Measurements from ENCODE around the gene CCL21. TPM values are rescaled to one million over a fixed set of nuclear protein-coding genes. Genes with fewer than 3 reads are reported as not detected.

Gene CCL21
- total and polyA plus RNA-seq, 2 experiments from 2014 or later, result not detected

- DNase-seq (ENCODE audit: low spot score), result no peak
- 86% methylated on average over 4 of the region's 4 CpGs for WGBS (ENCODE audit: low lambda C conversion rate, missing lambda C conversion rate)
- Histone ChIP-seq H3K9me2 (replicated peaks; ENCODE audit: insufficient read depth) (no peaks in the 10 kb centered on the region), H3K4me3 (no peak overlapping the region), H3K9me3 (ENCODE audit: low read depth) (no peaks in the 10 kb centered on the region), H2AFZ (no peak overlapping the region), H4K20me1 (ENCODE audit: insufficient read depth, poor library complexity, severe bottlenecking) (no peaks in the 10 kb centered on the region), H3K27me3 (no peaks in the 10 kb centered on the region), H3K27ac (no peak overlapping the region), H3K4me2 (no peak overlapping the region), H3K36me3 (replicated peaks; ENCODE audit: insufficient read depth, low read depth) (no peaks in the 10 kb centered on the region), H3K4me1 (ENCODE audit: insufficient read depth) (no peaks in the 10 kb centered on the region), H3K79me2 (no peaks in the 10 kb centered on the region)
- TF ChIP-seq EZH2phosphoT487 (IDR thresholded peaks at IDR 0.05; ENCODE audit: low read depth, severe bottlenecking, unreplicated experiment) (no peak), EZH2 (IDR thresholded peaks at IDR 0.05; ENCODE audit: borderline replicate concordance) (no peak)
Observed at GRCh38 chr9:34689116-34689470, 20.8 kb downstream of the CCL21 start.

GRCh38 chr9:34688329-34689115, 21.4 kb downstream of the CCL21 start:
- 80% methylated on average over 5 of the region's 5 CpGs for WGBS (ENCODE audit: low lambda C conversion rate, missing lambda C conversion rate)
- no peak for DNase-seq (ENCODE audit: low spot score)
- Histone ChIP-seq H3K9me2 (replicated peaks; ENCODE audit: insufficient read depth) (no peaks in the 10 kb centered on the region), H2AFZ (no peak overlapping the region), H4K20me1 (ENCODE audit: insufficient read depth, poor library complexity, severe bottlenecking) (no peaks in the 10 kb centered on the region), H3K4me3 (no peak overlapping the region), H3K79me2 (no peaks in the 10 kb centered on the region), H3K27ac (no peak overlapping the region), H3K4me1 (ENCODE audit: insufficient read depth) (no peaks in the 10 kb centered on the region), H3K4me2 (no peak overlapping the region), H3K36me3 (replicated peaks; ENCODE audit: insufficient read depth, low read depth) (no peaks in the 10 kb centered on the region), H3K9me3 (ENCODE audit: low read depth) (no peaks in the 10 kb centered on the region), H3K27me3 (no peaks in the 10 kb centered on the region)
- TF ChIP-seq EZH2phosphoT487 (IDR thresholded peaks at IDR 0.05; ENCODE audit: low read depth, severe bottlenecking, unreplicated experiment), result no peak
- TF ChIP-seq CTCF (IDR thresholded peaks at IDR 0.05; ENCODE audit: poor library complexity), result no peak
- TF ChIP-seq EZH2 (IDR thresholded peaks at IDR 0.05; ENCODE audit: borderline replicate concordance), result no peak

GRCh38 chr9:34687276-34688030, 22.5 kb downstream of the CCL21 start:
- no peak overlapping the region for H3K4me3 ChIP-seq
- H3K4me2 ChIP-seq, result no peak overlapping the region
- H3K79me2 ChIP-seq, result no peaks in the 10 kb centered on the region
- H3K36me3 ChIP-seq (replicated peaks; ENCODE audit: insufficient read depth, low read depth), result no peaks in the 10 kb centered on the region
- TF ChIP-seq EZH2phosphoT487 (IDR thresholded peaks at IDR 0.05; ENCODE audit: low read depth, severe bottlenecking, unreplicated experiment), result no peak
- TF ChIP-seq CTCF (IDR thresholded peaks at IDR 0.05; ENCODE audit: poor library complexity), result no peak
- no peak for TF ChIP-seq EZH2 (IDR thresholded peaks at IDR 0.05; ENCODE audit: borderline replicate concordance)
- no peaks in the 10 kb centered on the region for H3K4me1 ChIP-seq (ENCODE audit: insufficient read depth)
- no peak for DNase-seq (ENCODE audit: low spot score)
- no peak overlapping the region for H2AFZ ChIP-seq
- H3K9me2 ChIP-seq (replicated peaks; ENCODE audit: insufficient read depth), result no peaks in the 10 kb centered on the region
- H4K20me1 ChIP-seq (ENCODE audit: insufficient read depth, poor library complexity, severe bottlenecking), result no peaks in the 10 kb centered on the region
- H3K27me3 ChIP-seq, result no peaks in the 10 kb centered on the region
- no peak overlapping the region for H3K27ac ChIP-seq
- 92% methylated on average over 10 of the region's 10 CpGs for WGBS (ENCODE audit: low lambda C conversion rate, missing lambda C conversion rate)
- H3K9me3 ChIP-seq (ENCODE audit: low read depth), result no peaks in the 10 kb centered on the region

GRCh38 chr9:34686732-34687131, 23.2 kb downstream of the CCL21 start:
- no peak overlapping the region for H2AFZ ChIP-seq
- no peaks in the 10 kb centered on the region for H3K4me1 ChIP-seq (ENCODE audit: insufficient read depth)
- H3K79me2 ChIP-seq, result no peaks in the 10 kb centered on the region
- H3K9me2 ChIP-seq (replicated peaks; ENCODE audit: insufficient read depth), result no peaks in the 10 kb centered on the region
- H3K27me3 ChIP-seq, result no peaks in the 10 kb centered on the region
- H3K4me3 ChIP-seq, result no peak overlapping the region
- no peaks in the 10 kb centered on the region for H3K9me3 ChIP-seq (ENCODE audit: low read depth)
- TF ChIP-seq CTCF (IDR thresholded peaks at IDR 0.05; ENCODE audit: poor library complexity) (no peak), EZH2 (IDR thresholded peaks at IDR 0.05; ENCODE audit: borderline replicate concordance) (no peak), EZH2phosphoT487 (IDR thresholded peaks at IDR 0.05; ENCODE audit: low read depth, severe bottlenecking, unreplicated experiment) (no peak)
- no peak overlapping the region for H3K27ac ChIP-seq
- no peaks in the 10 kb centered on the region for H4K20me1 ChIP-seq (ENCODE audit: insufficient read depth, poor library complexity, severe bottlenecking)
- 65% methylated on average over 1 of the region's 1 CpG for WGBS (ENCODE audit: low lambda C conversion rate, missing lambda C conversion rate)
- no peak for DNase-seq (ENCODE audit: low spot score)
- no peaks in the 10 kb centered on the region for H3K36me3 ChIP-seq (replicated peaks; ENCODE audit: insufficient read depth, low read depth)
- H3K4me2 ChIP-seq, result no peak overlapping the region

Measured in hepatocyte (in vitro differentiated cells).